GM19193 (cell line): Measurements from ENCODE around the gene STEAP1B.

Experiments
- POLR2A ChIP-seq: IDR thresholded peaks from 4 replicates; pipeline ENCODE4 v1.6.1; 2011; ENCODE audit not compliant: insufficient read depth, insufficient read length; ENCODE audit errors: extremely low read depth

STEAP1B gene

GRCh38 chr7:22433710-22434460, 66.1 kb downstream of the STEAP1B start:
- no peak for TF ChIP-seq POLR2A

DNA sequence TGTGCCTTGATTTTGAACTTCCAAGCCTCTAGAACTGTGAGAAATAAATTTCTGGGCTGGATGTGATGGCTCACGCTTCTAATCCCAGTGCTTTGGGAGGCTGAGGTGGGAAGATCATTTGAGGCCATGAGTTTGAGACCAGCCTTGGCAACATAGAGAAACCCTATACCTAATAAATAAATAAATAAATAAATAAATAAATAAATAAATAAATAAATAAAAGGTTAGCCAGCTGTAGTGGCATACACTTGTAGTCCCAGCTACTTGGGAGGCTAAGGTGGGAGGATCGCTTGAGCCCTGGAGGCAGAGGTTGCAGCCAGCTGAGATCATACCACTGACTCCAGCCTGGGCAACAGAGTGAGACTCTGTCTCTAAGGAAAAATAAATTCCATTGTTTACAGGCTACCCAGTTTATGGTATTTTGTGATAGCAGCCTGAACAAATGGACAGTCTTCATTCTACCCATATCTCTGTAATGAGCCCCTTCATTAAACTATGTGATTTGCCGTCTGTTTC, 67.7 kb downstream of the STEAP1B start:
- no peak for TF ChIP-seq POLR2A

DNA sequence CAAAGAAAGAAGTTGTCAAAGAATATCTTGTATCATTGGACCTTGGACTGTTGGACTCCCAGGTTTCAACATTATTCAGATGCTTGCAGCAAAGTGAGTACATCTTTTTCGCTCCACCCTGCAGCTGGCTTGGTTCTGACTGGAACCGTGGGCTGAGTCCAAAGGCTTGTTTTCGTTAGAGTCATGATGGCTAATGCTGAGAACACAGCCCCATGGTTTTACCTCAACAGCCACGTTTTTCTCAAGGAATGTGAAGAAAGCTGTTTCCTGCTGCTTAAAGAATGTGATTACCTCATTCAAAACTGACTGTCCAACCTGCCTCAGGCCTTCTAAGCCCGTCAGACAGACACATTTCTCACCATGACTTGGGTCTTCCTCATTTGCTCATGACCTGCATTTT, 69.5 kb downstream of the STEAP1B start:
- TF ChIP-seq POLR2A: no peak

DNA sequence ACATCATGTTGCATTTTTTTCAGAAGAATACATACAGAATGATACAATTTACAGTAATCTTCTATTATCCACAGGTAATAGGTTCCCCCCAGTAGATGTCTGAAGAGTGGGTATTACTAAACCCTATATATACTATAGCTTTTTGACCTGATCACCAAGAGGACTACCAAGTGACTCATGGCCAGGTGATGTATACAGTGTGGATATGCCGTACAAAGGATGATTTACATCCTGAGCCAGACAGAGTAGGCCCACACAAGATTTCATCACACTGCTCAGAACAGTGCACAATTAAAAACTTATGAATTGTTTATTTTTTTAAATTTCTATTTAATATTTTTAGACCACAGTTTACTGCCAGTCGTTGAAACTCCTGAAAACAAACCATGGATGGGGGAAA, 70.6 kb downstream of the STEAP1B start:
- TF ChIP-seq POLR2A: no peak

- no peak for TF ChIP-seq POLR2A
These were observed 72.1 kb downstream of the STEAP1B start for GRCh38 chr7:22427855-22428254.

DNA sequence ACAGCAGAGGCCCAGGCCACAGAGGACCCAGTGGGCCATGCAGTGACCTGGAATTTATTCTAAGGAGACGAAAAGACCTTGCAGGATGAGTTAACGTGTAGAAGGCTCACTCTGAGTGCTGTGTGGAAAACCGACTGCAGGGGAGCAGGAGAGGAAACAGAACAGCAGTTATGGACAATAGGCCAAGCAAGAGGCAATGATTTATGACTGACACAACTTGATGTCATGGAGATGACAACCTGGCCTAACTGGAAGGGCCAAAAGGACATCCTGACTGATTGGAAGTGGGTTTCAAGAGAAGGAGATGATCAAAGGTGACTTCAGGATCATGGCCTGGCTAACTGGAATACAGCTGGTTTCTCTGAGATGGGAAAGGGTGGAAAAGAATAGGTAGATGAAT, 72.9 kb downstream of the STEAP1B start:
- TF ChIP-seq POLR2A: no peak

DNA sequence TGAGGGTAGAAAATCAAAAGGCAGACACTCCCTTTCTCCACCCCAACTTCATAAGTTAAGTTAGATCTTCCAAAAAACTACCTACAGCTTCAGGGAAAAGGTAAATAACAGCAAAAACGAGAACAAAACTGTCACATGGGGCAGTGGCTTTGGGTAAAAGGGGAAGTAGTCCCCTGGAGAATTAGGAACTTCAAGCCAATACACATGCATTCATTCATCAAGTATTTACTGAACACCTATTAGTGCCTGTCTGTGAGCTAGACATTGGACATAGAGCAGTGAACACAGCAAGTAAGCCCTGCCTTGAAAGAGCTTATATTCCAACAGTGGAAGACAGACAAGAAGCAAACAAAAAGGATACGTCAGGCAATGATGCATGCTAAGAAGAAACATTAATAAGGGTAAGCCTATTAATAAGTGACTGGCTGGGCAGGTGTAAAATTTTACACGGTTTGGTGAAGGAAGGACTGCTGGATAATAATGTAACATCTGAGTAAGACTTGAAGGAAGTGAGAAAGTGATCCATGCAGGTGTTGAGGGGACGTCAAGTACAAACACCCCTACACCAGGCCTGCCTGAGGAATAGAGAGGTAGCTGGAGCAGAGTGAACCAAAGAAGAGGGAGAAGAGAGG, 73.4 kb downstream of the STEAP1B start:
- TF ChIP-seq POLR2A: no peak

DNA sequence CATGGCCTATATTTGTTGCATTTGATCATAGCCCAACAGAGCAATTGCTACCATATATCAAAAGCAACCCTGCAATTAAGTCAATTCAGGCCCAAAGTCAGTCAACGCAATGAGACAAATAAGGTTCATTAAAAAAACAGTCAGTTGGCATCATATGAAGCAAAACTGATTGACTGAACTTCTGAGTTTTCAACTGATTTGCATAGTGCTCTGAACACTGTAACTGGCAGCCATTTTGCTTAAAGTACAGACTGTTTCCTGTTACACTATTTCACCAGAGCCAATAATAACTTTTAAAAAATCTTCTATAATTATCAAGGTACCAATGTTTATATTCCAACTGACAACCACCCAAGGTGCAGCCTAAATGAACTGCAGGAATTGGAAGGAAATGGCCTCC, 74.6 kb downstream of the STEAP1B start:
- no peak for TF ChIP-seq POLR2A

DNA sequence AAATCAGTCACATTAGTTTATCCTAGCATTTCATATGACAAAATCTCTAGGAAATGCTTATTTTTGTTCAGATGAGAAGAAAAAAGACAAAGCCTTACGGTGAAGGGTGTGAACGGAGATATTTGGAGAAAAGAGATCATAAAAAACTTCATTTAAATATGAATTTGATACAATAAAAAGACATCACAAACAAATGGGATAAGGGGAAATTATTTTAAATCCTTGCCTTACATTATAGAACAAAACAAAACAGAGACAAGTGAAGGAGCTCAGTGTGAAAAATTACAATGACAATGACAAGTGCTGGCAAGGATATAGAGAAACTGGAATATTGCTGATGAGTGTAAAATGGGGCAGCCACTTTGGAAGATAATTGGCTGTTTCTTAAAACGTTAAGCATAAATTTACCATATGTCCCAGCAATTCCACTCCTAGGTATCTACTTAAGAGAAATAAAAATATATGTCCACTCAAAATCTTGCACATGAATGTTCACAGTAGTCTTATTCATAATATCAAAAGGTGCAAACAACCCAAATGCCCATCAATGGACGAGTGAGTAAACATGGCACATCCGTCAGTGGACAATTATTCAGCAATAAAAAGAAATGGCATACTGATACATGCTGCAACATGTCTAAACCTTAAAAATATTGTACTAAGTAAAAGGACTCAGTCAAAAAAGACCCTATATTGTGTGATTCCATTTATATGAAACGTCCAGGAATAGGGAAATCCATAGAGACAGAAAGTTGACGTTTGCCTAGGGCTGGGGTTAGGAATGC, 77.0 kb downstream of the STEAP1B start:
- TF ChIP-seq POLR2A: no peak

DNA sequence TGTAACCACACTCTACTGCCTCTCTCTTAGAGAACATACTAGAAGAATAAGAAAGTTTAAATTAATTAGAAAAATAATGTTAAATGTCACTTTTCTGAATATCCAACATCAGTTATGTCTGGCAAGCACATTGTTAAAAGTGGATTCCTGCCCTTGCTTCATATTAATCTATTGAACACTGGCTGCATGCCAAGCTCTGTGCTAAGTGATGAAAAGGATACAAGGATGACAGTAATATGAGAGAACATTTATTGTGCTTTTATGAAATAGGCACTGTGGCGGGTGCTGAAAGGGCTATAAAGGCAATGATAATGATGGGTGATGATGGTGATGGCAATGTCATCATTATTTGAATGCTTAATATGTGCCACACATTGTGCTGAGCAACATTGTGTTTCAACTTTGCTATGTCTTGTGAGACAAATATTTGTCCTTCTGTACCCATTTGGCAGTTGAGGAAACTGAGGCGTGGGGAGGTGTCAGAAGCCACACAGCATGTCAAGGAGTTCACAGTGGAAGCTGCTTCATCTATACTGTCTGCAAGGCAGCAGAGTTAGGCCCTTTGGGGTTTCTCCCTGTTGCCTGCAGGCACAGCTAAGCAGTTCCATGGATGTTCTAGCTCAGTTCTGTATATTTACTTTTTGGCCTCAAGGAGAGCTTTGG, 78.9 kb downstream of the STEAP1B start:
- TF ChIP-seq POLR2A: no peak

GRCh38 chr7:22420008-22420407, 80.0 kb downstream of the STEAP1B start:
- no peak for TF ChIP-seq POLR2A

DNA sequence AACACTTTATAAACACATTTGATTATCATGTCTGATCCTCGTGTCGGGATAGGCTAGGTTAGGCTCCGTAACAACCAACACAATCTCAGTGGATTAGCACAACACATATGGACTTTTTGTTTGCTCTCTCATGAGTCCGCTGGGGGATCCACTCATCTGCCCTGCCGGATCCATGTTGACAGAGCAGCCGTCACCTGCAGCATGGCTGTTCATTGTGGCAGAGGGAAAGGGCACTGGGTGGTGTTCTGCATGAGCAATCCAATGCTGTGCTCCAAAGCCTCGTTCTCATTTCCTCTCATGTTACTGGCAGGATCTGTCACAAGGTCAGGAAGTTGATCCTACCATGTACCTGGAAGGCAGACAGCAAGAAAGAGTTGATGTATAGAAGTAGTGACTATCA, 80.5 kb downstream of the STEAP1B start:
- no peak for TF ChIP-seq POLR2A

GRCh38 chr7:22418251-22419046, 81.5 kb downstream of the STEAP1B start:
- no peak for TF ChIP-seq POLR2A

DNA sequence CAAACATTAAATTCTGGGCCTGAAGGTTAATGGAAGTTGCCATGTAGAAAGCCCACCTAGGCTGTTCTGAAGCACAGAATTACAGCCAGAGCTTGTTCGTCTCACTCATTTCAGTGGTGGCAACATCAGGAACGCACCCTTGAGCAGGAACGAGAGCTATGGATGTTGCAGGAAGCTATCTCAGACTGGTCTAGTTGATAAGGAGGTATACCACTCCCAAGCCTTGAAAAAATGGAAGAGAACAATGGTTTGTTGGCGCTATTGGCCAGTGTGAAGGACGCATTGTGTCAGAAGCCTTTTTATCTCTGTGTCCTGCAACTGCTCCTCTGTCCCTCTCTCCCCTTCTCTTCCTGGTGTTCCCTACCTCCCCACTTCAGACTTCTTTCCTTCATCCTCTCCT, 82.1 kb downstream of the STEAP1B start:
- TF ChIP-seq POLR2A: no peak

GRCh38 chr7:22417349-22417748, 82.6 kb downstream of the STEAP1B start:
- no peak for TF ChIP-seq POLR2A

GRCh38 chr7:22414424-22414823, 85.6 kb downstream of the STEAP1B start:
- TF ChIP-seq POLR2A: no peak
